ENCODE data around the gene PIK3AP1. TPM values are rescaled to one million over a fixed set of nuclear protein-coding genes. Genes with fewer than 3 reads are reported as not detected.
A peak's percentile ranks its signal among the peaks of the same experiment; 100 is the strongest.

The PIK3AP1 gene
- total and polyA plus RNA-seq, 10 of the 15 experiments (the other 5 are each of a cell fraction or from before 2014, with no cell fraction given): 26.2 to 306 (median 119) TPM

DNA sequence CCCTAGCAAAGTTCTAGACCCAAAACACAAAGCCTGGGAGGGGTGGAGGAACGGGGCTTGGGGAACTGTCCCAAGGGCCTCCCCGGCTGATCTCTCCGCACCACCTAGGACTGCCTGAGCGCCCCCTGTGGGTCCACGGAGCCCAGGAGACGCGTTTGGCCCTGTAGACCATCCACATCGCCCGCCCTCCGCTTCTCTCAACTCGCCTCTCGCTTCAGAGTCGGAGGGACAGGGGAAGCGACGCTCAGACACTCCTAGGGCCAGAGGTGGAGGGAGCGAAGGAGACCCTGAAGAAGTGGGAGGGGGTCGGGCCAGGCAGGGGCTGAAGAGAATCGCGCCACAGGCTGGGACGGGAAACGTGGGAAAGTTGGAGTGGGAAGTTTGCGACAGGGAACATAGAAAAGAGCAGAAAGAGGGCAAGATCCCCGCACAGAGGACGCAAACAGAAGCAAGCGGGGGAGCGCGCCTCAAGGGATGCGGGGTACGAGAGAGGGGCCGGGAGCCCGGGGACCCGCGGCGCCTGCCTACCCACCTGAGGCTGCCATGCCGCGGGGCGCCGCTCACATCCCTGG is 378 bp downstream of the PIK3AP1 start (continued):
- TF ChIP-seq, protein P1, sequence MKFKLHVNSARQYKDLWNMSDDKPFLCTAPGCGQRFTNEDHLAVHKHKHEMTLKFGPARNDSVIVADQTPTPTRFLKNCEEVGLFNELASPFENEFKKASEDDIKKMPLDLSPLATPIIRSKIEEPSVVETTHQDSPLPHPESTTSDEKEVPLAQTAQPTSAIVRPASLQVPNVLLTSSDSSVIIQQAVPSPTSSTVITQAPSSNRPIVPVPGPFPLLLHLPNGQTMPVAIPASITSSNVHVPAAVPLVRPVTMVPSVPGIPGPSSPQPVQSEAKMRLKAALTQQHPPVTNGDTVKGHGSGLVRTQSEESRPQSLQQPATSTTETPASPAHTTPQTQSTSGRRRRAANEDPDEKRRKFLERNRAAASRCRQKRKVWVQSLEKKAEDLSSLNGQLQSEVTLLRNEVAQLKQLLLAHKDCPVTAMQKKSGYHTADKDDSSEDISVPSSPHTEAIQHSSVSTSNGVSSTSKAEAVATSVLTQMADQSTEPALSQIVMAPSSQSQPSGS (IDR thresholded peaks at IDR 0.05; ENCODE audit: low read length): no peak
- TF ChIP-seq, protein P2, sequence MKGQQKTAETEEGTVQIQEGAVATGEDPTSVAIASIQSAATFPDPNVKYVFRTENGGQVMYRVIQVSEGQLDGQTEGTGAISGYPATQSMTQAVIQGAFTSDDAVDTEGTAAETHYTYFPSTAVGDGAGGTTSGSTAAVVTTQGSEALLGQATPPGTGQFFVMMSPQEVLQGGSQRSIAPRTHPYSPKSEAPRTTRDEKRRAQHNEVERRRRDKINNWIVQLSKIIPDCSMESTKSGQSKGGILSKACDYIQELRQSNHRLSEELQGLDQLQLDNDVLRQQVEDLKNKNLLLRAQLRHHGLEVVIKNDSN (IDR thresholded peaks at IDR 0.05; ENCODE audit: borderline replicate concordance, extremely low read length, insufficient read depth, low read depth, low read length): no peak
- TF ChIP-seq, protein P3, sequence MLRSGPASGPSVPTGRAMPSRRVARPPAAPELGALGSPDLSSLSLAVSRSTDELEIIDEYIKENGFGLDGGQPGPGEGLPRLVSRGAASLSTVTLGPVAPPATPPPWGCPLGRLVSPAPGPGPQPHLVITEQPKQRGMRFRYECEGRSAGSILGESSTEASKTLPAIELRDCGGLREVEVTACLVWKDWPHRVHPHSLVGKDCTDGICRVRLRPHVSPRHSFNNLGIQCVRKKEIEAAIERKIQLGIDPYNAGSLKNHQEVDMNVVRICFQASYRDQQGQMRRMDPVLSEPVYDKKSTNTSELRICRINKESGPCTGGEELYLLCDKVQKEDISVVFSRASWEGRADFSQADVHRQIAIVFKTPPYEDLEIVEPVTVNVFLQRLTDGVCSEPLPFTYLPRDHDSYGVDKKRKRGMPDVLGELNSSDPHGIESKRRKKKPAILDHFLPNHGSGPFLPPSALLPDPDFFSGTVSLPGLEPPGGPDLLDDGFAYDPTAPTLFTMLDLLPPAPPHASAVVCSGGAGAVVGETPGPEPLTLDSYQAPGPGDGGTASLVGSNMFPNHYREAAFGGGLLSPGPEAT (IDR thresholded peaks at IDR 0.05; ENCODE audit: low read depth): peak; percentile 40
- TF ChIP-seq RCOR1 (conservative IDR thresholded peaks at IDR 0.05; ENCODE audit: low read depth, low read length): no peak
- TF ChIP-seq PAX5 (IDR thresholded peaks at IDR 0.05; ENCODE audit: borderline replicate concordance, low read depth, low read length): no peak
- TF ChIP-seq HDAC6 (IDR thresholded peaks at IDR 0.05; ENCODE audit: unreplicated experiment): no peak
- TF ChIP-seq MYC (IDR thresholded peaks at IDR 0.05; ENCODE audit: insufficient read depth, insufficient read length, insufficient replicate concordance, low read length, severe bottlenecking): no peak
- no peak for TF ChIP-seq TARDBP (IDR thresholded peaks at IDR 0.05; ENCODE audit: borderline replicate concordance)
- TF ChIP-seq, protein P4, sequence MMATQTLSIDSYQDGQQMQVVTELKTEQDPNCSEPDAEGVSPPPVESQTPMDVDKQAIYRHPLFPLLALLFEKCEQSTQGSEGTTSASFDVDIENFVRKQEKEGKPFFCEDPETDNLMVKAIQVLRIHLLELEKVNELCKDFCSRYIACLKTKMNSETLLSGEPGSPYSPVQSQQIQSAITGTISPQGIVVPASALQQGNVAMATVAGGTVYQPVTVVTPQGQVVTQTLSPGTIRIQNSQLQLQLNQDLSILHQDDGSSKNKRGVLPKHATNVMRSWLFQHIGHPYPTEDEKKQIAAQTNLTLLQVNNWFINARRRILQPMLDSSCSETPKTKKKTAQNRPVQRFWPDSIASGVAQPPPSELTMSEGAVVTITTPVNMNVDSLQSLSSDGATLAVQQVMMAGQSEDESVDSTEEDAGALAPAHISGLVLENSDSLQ (IDR thresholded peaks at IDR 0.05): peak; percentile 18; the same call in 1 of the 2 replicates
- peak; percentile 38 to 41; a peak in 1 of 4 replicates for TF ChIP-seq IKZF2 (IDR thresholded peaks at IDR 0.05)
- no peak for TF ChIP-seq LARP7 (IDR thresholded peaks at IDR 0.05)
- TF ChIP-seq, protein P5, sequence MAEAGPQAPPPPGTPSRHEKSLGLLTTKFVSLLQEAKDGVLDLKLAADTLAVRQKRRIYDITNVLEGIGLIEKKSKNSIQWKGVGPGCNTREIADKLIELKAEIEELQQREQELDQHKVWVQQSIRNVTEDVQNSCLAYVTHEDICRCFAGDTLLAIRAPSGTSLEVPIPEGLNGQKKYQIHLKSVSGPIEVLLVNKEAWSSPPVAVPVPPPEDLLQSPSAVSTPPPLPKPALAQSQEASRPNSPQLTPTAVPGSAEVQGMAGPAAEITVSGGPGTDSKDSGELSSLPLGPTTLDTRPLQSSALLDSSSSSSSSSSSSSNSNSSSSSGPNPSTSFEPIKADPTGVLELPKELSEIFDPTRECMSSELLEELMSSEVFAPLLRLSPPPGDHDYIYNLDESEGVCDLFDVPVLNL (IDR thresholded peaks at IDR 0.05; ENCODE audit: low read depth, low read length): no peak
- TF ChIP-seq, protein P6, sequence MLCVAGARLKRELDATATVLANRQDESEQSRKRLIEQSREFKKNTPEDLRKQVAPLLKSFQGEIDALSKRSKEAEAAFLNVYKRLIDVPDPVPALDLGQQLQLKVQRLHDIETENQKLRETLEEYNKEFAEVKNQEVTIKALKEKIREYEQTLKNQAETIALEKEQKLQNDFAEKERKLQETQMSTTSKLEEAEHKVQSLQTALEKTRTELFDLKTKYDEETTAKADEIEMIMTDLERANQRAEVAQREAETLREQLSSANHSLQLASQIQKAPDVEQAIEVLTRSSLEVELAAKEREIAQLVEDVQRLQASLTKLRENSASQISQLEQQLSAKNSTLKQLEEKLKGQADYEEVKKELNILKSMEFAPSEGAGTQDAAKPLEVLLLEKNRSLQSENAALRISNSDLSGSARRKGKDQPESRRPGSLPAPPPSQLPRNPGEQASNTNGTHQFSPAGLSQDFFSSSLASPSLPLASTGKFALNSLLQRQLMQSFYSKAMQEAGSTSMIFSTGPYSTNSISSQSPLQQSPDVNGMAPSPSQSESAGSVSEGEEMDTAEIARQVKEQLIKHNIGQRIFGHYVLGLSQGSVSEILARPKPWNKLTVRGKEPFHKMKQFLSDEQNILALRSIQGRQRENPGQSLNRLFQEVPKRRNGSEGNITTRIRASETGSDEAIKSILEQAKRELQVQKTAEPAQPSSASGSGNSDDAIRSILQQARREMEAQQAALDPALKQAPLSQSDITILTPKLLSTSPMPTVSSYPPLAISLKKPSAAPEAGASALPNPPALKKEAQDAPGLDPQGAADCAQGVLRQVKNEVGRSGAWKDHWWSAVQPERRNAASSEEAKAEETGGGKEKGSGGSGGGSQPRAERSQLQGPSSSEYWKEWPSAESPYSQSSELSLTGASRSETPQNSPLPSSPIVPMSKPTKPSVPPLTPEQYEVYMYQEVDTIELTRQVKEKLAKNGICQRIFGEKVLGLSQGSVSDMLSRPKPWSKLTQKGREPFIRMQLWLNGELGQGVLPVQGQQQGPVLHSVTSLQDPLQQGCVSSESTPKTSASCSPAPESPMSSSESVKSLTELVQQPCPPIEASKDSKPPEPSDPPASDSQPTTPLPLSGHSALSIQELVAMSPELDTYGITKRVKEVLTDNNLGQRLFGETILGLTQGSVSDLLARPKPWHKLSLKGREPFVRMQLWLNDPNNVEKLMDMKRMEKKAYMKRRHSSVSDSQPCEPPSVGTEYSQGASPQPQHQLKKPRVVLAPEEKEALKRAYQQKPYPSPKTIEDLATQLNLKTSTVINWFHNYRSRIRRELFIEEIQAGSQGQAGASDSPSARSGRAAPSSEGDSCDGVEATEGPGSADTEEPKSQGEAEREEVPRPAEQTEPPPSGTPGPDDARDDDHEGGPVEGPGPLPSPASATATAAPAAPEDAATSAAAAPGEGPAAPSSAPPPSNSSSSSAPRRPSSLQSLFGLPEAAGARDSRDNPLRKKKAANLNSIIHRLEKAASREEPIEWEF (IDR thresholded peaks at IDR 0.05; ENCODE audit: insufficient replicate concordance, low read depth, low read length): no peak
- TF ChIP-seq IRF4 (IDR thresholded peaks at IDR 0.05; ENCODE audit: low read depth, low read length): 0 out of 2 replicates have a peak, but pooled peaks have one; percentile 53
- TF ChIP-seq BRCA1 (IDR thresholded peaks at IDR 0.05; ENCODE audit: low read depth, low read length): no peak
- no peak for TF ChIP-seq ETV6 (conservative IDR thresholded peaks at IDR 0.05 in 1 of 2, IDR thresholded peaks at IDR 0.05 in 1 of 2; ENCODE audit: borderline replicate concordance in 1 of 2, low read depth in 1 of 2)
- 0 out of 2 replicates have a peak, but pooled peaks have one; percentile 47 for TF ChIP-seq TBL1XR1 (IDR thresholded peaks at IDR 0.05; ENCODE audit: low read depth, low read length)
- no peak for TF ChIP-seq ZNF622 (IDR thresholded peaks at IDR 0.05)

Data from GM12878 (cell line).